HL-60 (cell line): Measurements from ENCODE around the gene GRK2.

ENCODE experiments used
- POLR2AphosphoS5 ChIP-seq: IDR thresholded peaks from 2 replicates; pipeline ENCODE4 v1.6.1; 2012; ENCODE audit warnings: low read depth
- TF ChIP-seq, protein P1 (sequence below): IDR thresholded peaks from one replicate; pipeline ENCODE4 v1.5.1; 2011; ENCODE audit warnings: low read length, control low read depth, inconsistent platforms; ENCODE audit not compliant: insufficient read depth

DNA sequence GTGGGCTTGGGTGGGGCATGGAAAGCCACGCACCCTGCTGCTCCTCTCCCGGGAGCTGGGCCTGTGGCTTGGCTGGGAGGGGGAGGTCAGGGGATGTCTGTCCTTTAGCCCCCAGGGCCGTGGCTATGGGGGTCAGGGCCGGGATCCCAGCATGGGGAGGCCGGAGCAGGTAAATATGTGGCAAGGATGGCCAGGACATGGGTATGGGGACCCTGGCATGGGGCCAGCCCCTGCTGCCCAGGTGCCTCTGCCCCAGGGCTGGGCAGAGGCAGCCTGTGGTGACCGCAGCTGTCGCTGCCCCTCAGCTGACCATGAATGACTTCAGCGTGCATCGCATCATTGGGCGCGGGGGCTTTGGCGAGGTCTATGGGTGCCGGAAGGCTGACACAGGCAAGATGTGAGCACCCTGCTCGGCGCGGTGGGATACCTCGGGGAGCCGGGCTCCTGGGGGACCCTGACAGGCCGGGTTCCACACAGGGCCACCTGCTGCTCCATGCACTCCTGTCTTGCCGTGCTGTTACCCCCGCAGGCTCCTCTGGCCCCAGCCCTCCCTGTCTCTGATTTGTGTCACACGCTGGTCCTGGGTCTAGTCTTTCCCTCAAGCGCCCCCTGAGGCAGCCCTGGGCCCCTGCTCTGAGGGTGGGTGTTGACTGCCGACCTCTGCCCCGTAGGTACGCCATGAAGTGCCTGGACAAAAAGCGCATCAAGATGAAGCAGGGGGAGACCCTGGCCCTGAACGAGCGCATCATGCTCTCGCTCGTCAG, 14.7 kb downstream of the GRK2 start:
- TF ChIP-seq, protein P1, sequence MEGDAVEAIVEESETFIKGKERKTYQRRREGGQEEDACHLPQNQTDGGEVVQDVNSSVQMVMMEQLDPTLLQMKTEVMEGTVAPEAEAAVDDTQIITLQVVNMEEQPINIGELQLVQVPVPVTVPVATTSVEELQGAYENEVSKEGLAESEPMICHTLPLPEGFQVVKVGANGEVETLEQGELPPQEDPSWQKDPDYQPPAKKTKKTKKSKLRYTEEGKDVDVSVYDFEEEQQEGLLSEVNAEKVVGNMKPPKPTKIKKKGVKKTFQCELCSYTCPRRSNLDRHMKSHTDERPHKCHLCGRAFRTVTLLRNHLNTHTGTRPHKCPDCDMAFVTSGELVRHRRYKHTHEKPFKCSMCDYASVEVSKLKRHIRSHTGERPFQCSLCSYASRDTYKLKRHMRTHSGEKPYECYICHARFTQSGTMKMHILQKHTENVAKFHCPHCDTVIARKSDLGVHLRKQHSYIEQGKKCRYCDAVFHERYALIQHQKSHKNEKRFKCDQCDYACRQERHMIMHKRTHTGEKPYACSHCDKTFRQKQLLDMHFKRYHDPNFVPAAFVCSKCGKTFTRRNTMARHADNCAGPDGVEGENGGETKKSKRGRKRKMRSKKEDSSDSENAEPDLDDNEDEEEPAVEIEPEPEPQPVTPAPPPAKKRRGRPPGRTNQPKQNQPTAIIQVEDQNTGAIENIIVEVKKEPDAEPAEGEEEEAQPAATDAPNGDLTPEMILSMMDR: no peak
- TF ChIP-seq POLR2AphosphoS5: 0 out of 2 replicates have a peak, but pooled peaks have one; percentile 11
